IMR-90 (cell line): ENCODE data around the gene TMEM179. TPM values are rescaled to one million over a fixed set of nuclear protein-coding genes. Genes with fewer than 3 reads are reported as not detected.

Experiments used
- ATAC-seq: fragments of 200-7000 bp; cut with Tn5 transposase; 2 replicates; pipeline ENCODE4 v1.9.1; 2020; ENCODE audit warnings: low read depth, mild to moderate bottlenecking, moderate library complexity
- BruUV-seq: library from RNA; stranded (reverse); fragments of 400-500 nt; replicated peaks from 2 replicates; lab custom pipeline; 2021; lab: Mats Ljungman, UMichigan
- CTCF ChIA-PET: fragments of 300-600 bp; formaldehyde crosslinking; extraction: SDS; loops from one replicate; lab custom pipeline; 2021; ENCODE audit warnings: antibody characterized with exemption; lab: Yijun Ruan, JAX
- POLR2A ChIA-PET: fragments of 300-600 bp; sonication (Branson Sonifier 250); formaldehyde crosslinking; loops from one replicate; lab custom pipeline; 2022; ENCODE audit warnings: antibody characterized with exemption; ENCODE audit not compliant: unreplicated experiment; lab: Charles Lee
- DNase-seq: peaks from one replicate; pipeline ENCODE4 v3.0.0; 2013
- H2AFZ ChIP-seq: replicated peaks from 2 replicates; pipeline ENCODE3; 2013; ENCODE audit warnings: low read length, mild to moderate bottlenecking; ENCODE audit not compliant: poor library complexity
- H2AK5ac ChIP-seq: 2 replicates; pipeline ENCODE4 v1.6.1; 2013; ENCODE audit warnings: low read depth, low read length, inconsistent platforms
- H2AK9ac ChIP-seq: replicated peaks from 2 replicates; pipeline ENCODE3; 2013; ENCODE audit warnings: mild to moderate bottlenecking, low read depth, low read length, moderate library complexity; ENCODE audit not compliant: poor library complexity
- H2BK120ac ChIP-seq: 2 replicates; pipeline ENCODE4 v1.6.1; 2013; ENCODE audit warnings: low read depth, low read length, inconsistent platforms
- H2BK15ac ChIP-seq: 3 replicates; pipeline ENCODE4 v1.6.1; 2013; ENCODE audit warnings: low read depth, low read length, inconsistent platforms
- H2BK20ac ChIP-seq: 2 replicates; pipeline ENCODE4 v1.6.1; 2013; ENCODE audit warnings: low read depth, mild to moderate bottlenecking, inconsistent platforms, low read length, moderate library complexity
- H2BK5ac ChIP-seq: 2 replicates; pipeline ENCODE4 v1.6.1; 2013; ENCODE audit warnings: mild to moderate bottlenecking, low read depth, low read length, inconsistent platforms; ENCODE audit not compliant: poor library complexity, severe bottlenecking
- H3K14ac ChIP-seq: replicated peaks from 2 replicates; pipeline ENCODE4 v1.6.1; 2013; ENCODE audit warnings: low read depth, low read length, inconsistent platforms
- H3K18ac ChIP-seq: 2 replicates; pipeline ENCODE4 v1.6.1; 2013; ENCODE audit warnings: low read depth, low read length, control low read depth
- H3K23ac ChIP-seq: 2 replicates; pipeline ENCODE4 v1.6.1; 2013; ENCODE audit warnings: low read depth, low read length, inconsistent platforms
- H3K27ac ChIP-seq: 2 replicates; pipeline ENCODE4 v1.5.1; 2013; ENCODE audit warnings: mild to moderate bottlenecking, control low read depth, low read length; ENCODE audit not compliant: insufficient read depth
- H3K27me3 ChIP-seq: 2 replicates; pipeline ENCODE4 v1.6.1; 2013; ENCODE audit warnings: low read length; ENCODE audit not compliant: control insufficient read depth, insufficient read depth
- H3K36me3 ChIP-seq: 2 replicates; pipeline ENCODE4 v1.6.1; 2013; ENCODE audit warnings: low read length, mixed read lengths; ENCODE audit not compliant: control insufficient read depth, insufficient read depth
- H3K4ac ChIP-seq: 2 replicates; pipeline ENCODE4 v1.6.1; 2013; ENCODE audit warnings: low read depth, low read length, inconsistent platforms
- H3K4me1 ChIP-seq: 2 replicates; pipeline ENCODE4 v1.6.1; 2013; ENCODE audit warnings: low read length, mixed read lengths; ENCODE audit not compliant: control insufficient read depth, insufficient read depth
- H3K4me2 ChIP-seq: 2 replicates; pipeline ENCODE4 v1.6.1; 2013; ENCODE audit warnings: low read depth, mild to moderate bottlenecking, control low read depth, low read length, moderate library complexity
- H3K4me3 ChIP-seq: 2 replicates; pipeline ENCODE4 v1.5.1; 2013; ENCODE audit warnings: low read depth, mild to moderate bottlenecking, control low read depth, low read length, moderate library complexity; ENCODE audit not compliant: insufficient read depth
- H3K56ac ChIP-seq: 2 replicates; pipeline ENCODE4 v1.6.1; 2013; ENCODE audit warnings: low read length, inconsistent platforms; ENCODE audit not compliant: insufficient read depth; ENCODE audit errors: extremely low read depth
- H3K79me1 ChIP-seq, 2 experiments: 2 replicates each; pipeline ENCODE4 v1.6.1; 2013; ENCODE audit warnings: low read length in 2 of 2, inconsistent platforms in 1 of 2, low read depth in 1 of 2
- H3K9ac ChIP-seq: 2 replicates; pipeline ENCODE4 v1.6.1; 2013; ENCODE audit warnings: low read depth, low read length, control low read depth
- H3K9me1 ChIP-seq: 2 replicates; pipeline ENCODE4 v1.6.1; 2013; ENCODE audit warnings: low read length, inconsistent platforms; ENCODE audit not compliant: insufficient read depth
- H3K9me3 ChIP-seq: 2 replicates; pipeline ENCODE4 v1.6.1; 2013; ENCODE audit warnings: low read length; ENCODE audit not compliant: control insufficient read depth, insufficient read depth
- H4K20me1 ChIP-seq: 2 replicates; pipeline ENCODE4 v1.6.1; 2013; ENCODE audit warnings: low read length, inconsistent platforms; ENCODE audit not compliant: insufficient read depth
- H4K5ac ChIP-seq: 2 replicates; pipeline ENCODE4 v1.6.1; 2013; ENCODE audit warnings: mild to moderate bottlenecking, low read depth, low read length, control low read depth
- H4K8ac ChIP-seq, 2 experiments: 2 replicates each; pipeline ENCODE4 v1.6.1; 2013; ENCODE audit warnings: low read depth in 2 of 2, low read length in 2 of 2, control low read depth in 1 of 2, inconsistent platforms in 1 of 2
- H4K91ac ChIP-seq: 2 replicates; pipeline ENCODE4 v1.6.1; 2013; ENCODE audit warnings: low read depth, low read length, inconsistent platforms; ENCODE audit not compliant: insufficient read depth
- BHLHE40 ChIP-seq: fragments of 150-350 bp; IDR thresholded peaks from 2 replicates; pipeline ENCODE4 v1.6.1; 2016; ENCODE audit warnings: mild to moderate bottlenecking, low read depth, low read length
- CEBPB ChIP-seq: IDR thresholded peaks from 2 replicates; pipeline ENCODE4 v1.6.1; 2012; ENCODE audit warnings: low read depth, low read length, improper control_type of control experiment
- CHD1 ChIP-seq: IDR thresholded peaks from 2 replicates; pipeline ENCODE4 v1.6.1; 2012; ENCODE audit warnings: low read depth, low read length, improper control_type of control experiment
- FOS ChIP-seq: fragments of 150-350 bp; IDR thresholded peaks from 2 replicates; pipeline ENCODE4 v1.6.1; 2016; ENCODE audit warnings: low read depth, low read length
- MAFK ChIP-seq: IDR thresholded peaks from 2 replicates; pipeline ENCODE4 v1.6.1; 2012; ENCODE audit warnings: low read depth, low read length, improper control_type of control experiment
- MAZ ChIP-seq: IDR thresholded peaks from 2 replicates; pipeline ENCODE4 v1.6.1; 2012; ENCODE audit warnings: low read depth, mild to moderate bottlenecking, low read length, improper control_type of control experiment, moderate library complexity, borderline replicate concordance
- MXI1 ChIP-seq: IDR thresholded peaks from 2 replicates; pipeline ENCODE4 v1.6.1; 2012; ENCODE audit warnings: low read depth, mild to moderate bottlenecking, low read length, moderate library complexity, borderline replicate concordance
- NFE2L2 ChIP-seq: fragments of 150-350 bp; IDR thresholded peaks from 2 replicates; pipeline ENCODE4 v1.6.1; 2016; ENCODE audit warnings: low read depth, mild to moderate bottlenecking, low read length
- POLR2A ChIP-seq: IDR thresholded peaks from 2 replicates; pipeline ENCODE4 v1.6.1; 2012; ENCODE audit warnings: mild to moderate bottlenecking, low read depth, low read length
- RAD21 ChIP-seq: IDR thresholded peaks from 2 replicates; pipeline ENCODE4 v1.6.1; 2012; ENCODE audit warnings: low read length, improper control_type of control experiment
- RCOR1 ChIP-seq: IDR thresholded peaks from 2 replicates; pipeline ENCODE4 v1.6.1; 2012; ENCODE audit warnings: mild to moderate bottlenecking, low read length, improper control_type of control experiment; ENCODE audit not compliant: insufficient replicate concordance
- RFX5 ChIP-seq: IDR thresholded peaks from 2 replicates; pipeline ENCODE4 v1.8.0; 2012; ENCODE audit warnings: low read depth, mild to moderate bottlenecking, low read length, moderate library complexity
- SMC3 ChIP-seq: fragments of 150-350 bp; IDR thresholded peaks from 2 replicates; pipeline ENCODE4 v1.6.1; 2016; ENCODE audit warnings: low read depth, mild to moderate bottlenecking, antibody characterized with exemption, low read length, moderate library complexity
- WGBS, 2 experiments: methylation state at CpG; one replicate each; pipeline versions ENCODE4 v1.1.5 to v1.1.7; 2013; ENCODE audit warnings: missing lambda C conversion rate in 2 of 2; ENCODE audit not compliant: insufficient read length in 1 of 2; ENCODE audit errors: extremely low coverage in 2 of 2; 5-methylcytosine and 5-hydroxymethylcytosine counted together
- dilution Hi-C: fragments of 300-500 bp; cut with HindIII; formaldehyde crosslinking; loops from one replicate; pipeline ENCODE4 v1.14.3; 2018; ENCODE audit warnings: low sequenced_read_pairs; ENCODE audit not compliant: unreplicated experiment
- in situ Hi-C: fragments of 300-500 bp; cut with MboI; formaldehyde crosslinking; loops from 3 replicates; pipeline ENCODE4 v1.14.3; 2019; ENCODE audit warnings: low sequenced_read_pairs, inconsistent platforms, mixed read lengths
- intact Hi-C: fragments of 100-400 bp; cut with micrococcal nuclease; formaldehyde crosslinking; loops from 2 replicates; pipeline ENCODE4 v1.10.0; 2022
- polyA plus RNA-seq, 3 experiments: library from polyadenylated mRNA; depleted of rRNA; stranded (reverse); fragments of >200 nt; gene quantifications; 2 replicates each; pipeline ENCODE4 v1.2.3, GENCODE V29; 2012; ENCODE audit warnings: low replicate concordance in 1 of 3
- total RNA-seq: library from RNA; depleted of rRNA; stranded (reverse); fragments of >200 nt; gene quantifications from 2 replicates; pipeline ENCODE4 v1.2.3, GENCODE V29; 2012
- TF ChIP-seq, protein P1 (sequence below): fragments of 150-350 bp; IDR thresholded peaks from 2 replicates; pipeline ENCODE4 v1.6.1; 2016; ENCODE audit warnings: low read depth, mild to moderate bottlenecking, low read length, moderate library complexity, borderline replicate concordance
- TF ChIP-seq, protein P2 (sequence below): fragments of 150-350 bp; IDR thresholded peaks from 2 replicates; pipeline ENCODE4 v1.6.1; 2017; ENCODE audit warnings: mild to moderate bottlenecking, antibody characterized with exemption, low read length, low read depth
- TF ChIP-seq, protein P3 (sequence below): conservative IDR thresholded peaks from 2 replicates; pipeline ENCODE4 v1.5.1; 2012; ENCODE audit warnings: mild to moderate bottlenecking, low read depth, low read length, improper control_type of control experiment

Gene TMEM179
- total and polyA plus RNA-seq, 2 of the 4 experiments (the other 2 are of a cell fraction) = not detected

DNA sequence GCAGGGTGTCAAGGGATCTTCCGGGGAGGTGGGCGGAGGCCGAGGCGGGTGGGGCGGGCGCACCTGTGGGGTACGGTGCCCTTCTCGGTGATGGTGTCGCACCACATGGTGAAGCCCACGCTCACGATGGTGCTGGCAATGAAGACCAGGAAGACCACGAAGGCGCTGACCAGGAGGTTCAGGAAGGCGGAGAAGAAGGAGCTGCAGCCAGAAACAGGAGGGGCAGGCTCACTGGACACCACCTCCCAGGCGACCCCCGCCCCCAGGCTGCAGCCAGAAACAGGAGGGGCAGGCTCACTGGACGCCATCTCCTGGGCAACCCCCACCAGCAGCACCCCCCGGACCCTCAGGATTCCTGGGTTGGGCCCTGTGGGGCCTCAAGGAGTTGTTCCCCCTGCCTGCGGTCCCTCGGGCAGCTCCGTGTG is 7.6 kb downstream of the TMEM179 start:
- H2AK9ac ChIP-seq = no peak overlapping the region
- H3K9ac ChIP-seq = no peak overlapping the region

More for the DNA sequence above, 7.6 kb downstream of the TMEM179 start:
- H2AK5ac ChIP-seq = no peak overlapping the region
- no peaks in the 10 kb centered on the region for H3K79me1 ChIP-seq
- H3K14ac ChIP-seq = no peak overlapping the region
- in situ Hi-C loops = no loop called here
- no peak overlapping the region for H2BK5ac ChIP-seq
- H4K8ac ChIP-seq = no peak overlapping the region
- no peak overlapping the region for H2BK20ac ChIP-seq
- H2BK120ac ChIP-seq = no peak overlapping the region
- DNase-seq = no peak
- 0 out of 2 replicates have a peak, but pooled peaks cover 4% of the 10 kb centered on the region for H3K9me1 ChIP-seq
- no peak overlapping the region for H3K4me3 ChIP-seq
- H3K27ac ChIP-seq = no peak overlapping the region
- no peaks in the 10 kb centered on the region for H4K20me1 ChIP-seq
- H2AFZ ChIP-seq = no peak overlapping the region
- dilution Hi-C loops = no loop called here
- POLR2A ChIA-PET = no interaction called here
- no peak overlapping the region for H3K4me2 ChIP-seq
- H4K5ac ChIP-seq = no peak overlapping the region
- no peaks in the 10 kb centered on the region for H3K9me3 ChIP-seq
- CTCF ChIA-PET = no interaction called here
- intact Hi-C loops = no loop called here
- TF ChIP-seq CEBPB = no peak
- TF ChIP-seq FOS = no peak
- TF ChIP-seq RFX5 = no peak
- TF ChIP-seq MAZ = no peak
- TF ChIP-seq NFE2L2 = no peak
- no peak for TF ChIP-seq BHLHE40
- no peak for TF ChIP-seq POLR2A
- no peak for TF ChIP-seq RCOR1
- TF ChIP-seq MXI1 = no peak
- TF ChIP-seq SMC3 = no peak
- no peak for TF ChIP-seq MAFK
- TF ChIP-seq, protein P1, sequence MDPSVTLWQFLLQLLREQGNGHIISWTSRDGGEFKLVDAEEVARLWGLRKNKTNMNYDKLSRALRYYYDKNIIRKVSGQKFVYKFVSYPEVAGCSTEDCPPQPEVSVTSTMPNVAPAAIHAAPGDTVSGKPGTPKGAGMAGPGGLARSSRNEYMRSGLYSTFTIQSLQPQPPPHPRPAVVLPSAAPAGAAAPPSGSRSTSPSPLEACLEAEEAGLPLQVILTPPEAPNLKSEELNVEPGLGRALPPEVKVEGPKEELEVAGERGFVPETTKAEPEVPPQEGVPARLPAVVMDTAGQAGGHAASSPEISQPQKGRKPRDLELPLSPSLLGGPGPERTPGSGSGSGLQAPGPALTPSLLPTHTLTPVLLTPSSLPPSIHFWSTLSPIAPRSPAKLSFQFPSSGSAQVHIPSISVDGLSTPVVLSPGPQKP = no peak
- TF ChIP-seq, protein P2, sequence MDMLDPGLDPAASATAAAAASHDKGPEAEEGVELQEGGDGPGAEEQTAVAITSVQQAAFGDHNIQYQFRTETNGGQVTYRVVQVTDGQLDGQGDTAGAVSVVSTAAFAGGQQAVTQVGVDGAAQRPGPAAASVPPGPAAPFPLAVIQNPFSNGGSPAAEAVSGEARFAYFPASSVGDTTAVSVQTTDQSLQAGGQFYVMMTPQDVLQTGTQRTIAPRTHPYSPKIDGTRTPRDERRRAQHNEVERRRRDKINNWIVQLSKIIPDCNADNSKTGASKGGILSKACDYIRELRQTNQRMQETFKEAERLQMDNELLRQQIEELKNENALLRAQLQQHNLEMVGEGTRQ = no peak
- no peak for TF ChIP-seq CHD1
- TF ChIP-seq, protein P3, sequence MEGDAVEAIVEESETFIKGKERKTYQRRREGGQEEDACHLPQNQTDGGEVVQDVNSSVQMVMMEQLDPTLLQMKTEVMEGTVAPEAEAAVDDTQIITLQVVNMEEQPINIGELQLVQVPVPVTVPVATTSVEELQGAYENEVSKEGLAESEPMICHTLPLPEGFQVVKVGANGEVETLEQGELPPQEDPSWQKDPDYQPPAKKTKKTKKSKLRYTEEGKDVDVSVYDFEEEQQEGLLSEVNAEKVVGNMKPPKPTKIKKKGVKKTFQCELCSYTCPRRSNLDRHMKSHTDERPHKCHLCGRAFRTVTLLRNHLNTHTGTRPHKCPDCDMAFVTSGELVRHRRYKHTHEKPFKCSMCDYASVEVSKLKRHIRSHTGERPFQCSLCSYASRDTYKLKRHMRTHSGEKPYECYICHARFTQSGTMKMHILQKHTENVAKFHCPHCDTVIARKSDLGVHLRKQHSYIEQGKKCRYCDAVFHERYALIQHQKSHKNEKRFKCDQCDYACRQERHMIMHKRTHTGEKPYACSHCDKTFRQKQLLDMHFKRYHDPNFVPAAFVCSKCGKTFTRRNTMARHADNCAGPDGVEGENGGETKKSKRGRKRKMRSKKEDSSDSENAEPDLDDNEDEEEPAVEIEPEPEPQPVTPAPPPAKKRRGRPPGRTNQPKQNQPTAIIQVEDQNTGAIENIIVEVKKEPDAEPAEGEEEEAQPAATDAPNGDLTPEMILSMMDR = no peak
- no peak for TF ChIP-seq RAD21
- BruUV-seq = no TSS peak
- H3K18ac ChIP-seq = no peak overlapping the region
- no peaks in the 10 kb centered on the region for H3K36me3 ChIP-seq
- no peaks in the 10 kb centered on the region for H3K4me1 ChIP-seq
- WGBS, 2 experiments = 79% methylated on average over 19 of the region's 21 CpGs; no CpG with 5 or more reads in 1 of the 2 experiments
- peaks cover 4% of the 10 kb centered on the region; the same call in 1 of the 2 replicates for H3K27me3 ChIP-seq
- no peak for ATAC-seq
- no peak overlapping the region for H3K23ac ChIP-seq
- no peak overlapping the region for H3K4ac ChIP-seq
- H2BK15ac ChIP-seq = no peak overlapping the region
- H3K56ac ChIP-seq = no peak overlapping the region
- no peak overlapping the region for H4K91ac ChIP-seq
